Astrocyte (in vitro differentiated cells and primary cell): Measurements from ENCODE around the gene FBXW2.

Experiments used
- EZH2 ChIP-seq: IDR thresholded peaks from 2 replicates; pipeline ENCODE4 v1.6.1; 2012; ENCODE audit warnings: mild to moderate bottlenecking, low read length, inconsistent platforms; ENCODE audit not compliant: insufficient read depth
- TF ChIP-seq, protein P1 (sequence below): IDR thresholded peaks from 2 replicates; pipeline ENCODE4 v1.5.1; 2011; ENCODE audit warnings: low read depth, mild to moderate bottlenecking, inconsistent platforms, low read length, moderate library complexity; ENCODE audit not compliant: insufficient read depth

DNA sequence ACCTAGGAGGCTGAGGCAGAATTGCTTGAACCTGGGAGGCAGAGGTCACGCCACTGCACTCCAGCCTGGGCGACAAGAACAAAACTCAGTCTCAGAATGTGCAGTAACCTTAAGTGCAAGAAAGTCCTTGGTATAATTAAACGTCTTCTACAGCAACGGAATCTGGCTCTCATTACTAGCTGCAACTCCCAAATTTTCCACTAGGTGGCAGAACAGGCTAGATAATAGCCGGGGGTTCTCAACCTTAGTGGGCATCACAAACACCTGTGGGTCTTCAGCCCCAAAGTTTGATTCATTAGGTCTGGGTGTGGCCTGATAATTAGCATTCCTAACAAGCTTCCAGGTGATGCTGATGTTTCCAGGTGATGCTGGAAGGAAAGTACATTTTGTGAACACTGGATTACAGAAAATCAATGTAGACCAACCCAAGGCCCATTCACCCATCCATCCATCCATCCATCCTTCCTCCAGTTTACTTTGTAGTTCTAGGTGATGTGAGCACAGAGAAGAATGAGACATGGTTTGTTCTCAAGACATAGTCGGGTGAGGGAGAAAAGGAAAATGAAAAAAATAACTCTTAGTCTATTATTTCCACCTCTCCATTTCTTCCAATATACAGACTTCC, 37.3 kb downstream of the FBXW2 start:
- TF ChIP-seq, protein P1, sequence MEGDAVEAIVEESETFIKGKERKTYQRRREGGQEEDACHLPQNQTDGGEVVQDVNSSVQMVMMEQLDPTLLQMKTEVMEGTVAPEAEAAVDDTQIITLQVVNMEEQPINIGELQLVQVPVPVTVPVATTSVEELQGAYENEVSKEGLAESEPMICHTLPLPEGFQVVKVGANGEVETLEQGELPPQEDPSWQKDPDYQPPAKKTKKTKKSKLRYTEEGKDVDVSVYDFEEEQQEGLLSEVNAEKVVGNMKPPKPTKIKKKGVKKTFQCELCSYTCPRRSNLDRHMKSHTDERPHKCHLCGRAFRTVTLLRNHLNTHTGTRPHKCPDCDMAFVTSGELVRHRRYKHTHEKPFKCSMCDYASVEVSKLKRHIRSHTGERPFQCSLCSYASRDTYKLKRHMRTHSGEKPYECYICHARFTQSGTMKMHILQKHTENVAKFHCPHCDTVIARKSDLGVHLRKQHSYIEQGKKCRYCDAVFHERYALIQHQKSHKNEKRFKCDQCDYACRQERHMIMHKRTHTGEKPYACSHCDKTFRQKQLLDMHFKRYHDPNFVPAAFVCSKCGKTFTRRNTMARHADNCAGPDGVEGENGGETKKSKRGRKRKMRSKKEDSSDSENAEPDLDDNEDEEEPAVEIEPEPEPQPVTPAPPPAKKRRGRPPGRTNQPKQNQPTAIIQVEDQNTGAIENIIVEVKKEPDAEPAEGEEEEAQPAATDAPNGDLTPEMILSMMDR, result peak; percentile 87
- TF ChIP-seq EZH2, result no peak
